CD8-positive, alpha-beta memory T cell (primary cell): ENCODE data around the gene DAGLA. TPM values are rescaled to one million over a fixed set of nuclear protein-coding genes. Genes with fewer than 3 reads are reported as not detected.
"Not testable (repeated sequence)": the region's sequence is repeated elsewhere in the genome, so short reads cannot be mapped to it uniquely, and the experiment has no call there.

Experiments used
- CTCF ChIA-PET: fragments of 350-600 bp; sonication (Branson Sonifier 250); formaldehyde crosslinking; loops from one replicate; lab custom pipeline; 2021; ENCODE audit warnings: antibody characterized with exemption; lab: Charles Lee
- POLR2A ChIA-PET: fragments of 350-600 bp; sonication (Branson Sonifier 250); formaldehyde crosslinking; loops from one replicate; lab custom pipeline; 2021; ENCODE audit warnings: antibody characterized with exemption; lab: Charles Lee
- DNase-seq, 5 donors: peaks; one replicate each; pipeline versions ENCODE4 v3.0.0 to v3.0.0-alpha.2; 2020 to 2022; ENCODE audit warnings: mixed read lengths in 1 of 5
- H3K27ac ChIP-seq: one replicate; pipeline ENCODE4 v1.7.0; 2013; ENCODE audit warnings: low read depth, mild to moderate bottlenecking, low read length, moderate library complexity
- H3K27me3 ChIP-seq: 2 replicates; pipeline ENCODE4 v1.7.0; 2013; ENCODE audit warnings: low read length, mild to moderate bottlenecking; ENCODE audit not compliant: insufficient read depth, poor library complexity, severe bottlenecking
- H3K36me3 ChIP-seq: 2 replicates; pipeline ENCODE4 v1.7.0; 2013; ENCODE audit warnings: mild to moderate bottlenecking, low read length, moderate library complexity; ENCODE audit not compliant: insufficient read depth
- H3K4me1 ChIP-seq: 2 replicates; pipeline ENCODE4 v1.7.0; 2013; ENCODE audit warnings: mild to moderate bottlenecking, low read length, moderate library complexity; ENCODE audit not compliant: insufficient read depth
- H3K4me3 ChIP-seq: 2 replicates; pipeline ENCODE4 v1.7.0; 2013; ENCODE audit warnings: mild to moderate bottlenecking, low read length
- H3K9me3 ChIP-seq: 2 replicates; pipeline ENCODE4 v1.7.0; 2013; ENCODE audit warnings: mild to moderate bottlenecking, low read length
- H3K27ac Mint-ChIP-seq, 8 donors: one replicate each; pipeline ENCODE4 v1.8.0; 2020 to 2021; ENCODE audit warnings: mixed read lengths in 8 of 8, mild to moderate bottlenecking in 6 of 8, inconsistent platforms in 3 of 8, moderate library complexity in 3 of 8
- H3K27me3 Mint-ChIP-seq, 2 donors: one replicate each; pipeline ENCODE4 v1.8.0; 2020 to 2021; ENCODE audit warnings: mixed read lengths in 2 of 2, mild to moderate bottlenecking in 1 of 2, moderate library complexity in 1 of 2
- H3K36me3 Mint-ChIP-seq, 3 donors: one replicate each; pipeline ENCODE4 v1.8.0; 2020 to 2021; ENCODE audit warnings: mixed read lengths in 3 of 3, inconsistent platforms in 1 of 3, mild to moderate bottlenecking in 1 of 3
- H3K4me1 Mint-ChIP-seq, 3 donors: one replicate each; pipeline ENCODE4 v1.8.0; 2020 to 2021; ENCODE audit warnings: mixed read lengths in 3 of 3, inconsistent platforms in 1 of 3, mild to moderate bottlenecking in 1 of 3
- H3K4me3 Mint-ChIP-seq, 7 donors: one replicate each; pipeline ENCODE4 v1.8.0; 2020 to 2021; ENCODE audit warnings: mixed read lengths in 7 of 7, mild to moderate bottlenecking in 6 of 7, moderate library complexity in 4 of 7, inconsistent platforms in 2 of 7
- H3K9me3 Mint-ChIP-seq, 5 donors: one replicate each; pipeline ENCODE4 v1.8.0; 2020 to 2022; ENCODE audit warnings: mixed read lengths in 5 of 5, mild to moderate bottlenecking in 3 of 5, moderate library complexity in 2 of 5, inconsistent platforms in 1 of 5
- polyA plus RNA-seq: library from polyadenylated mRNA; unstranded; fragments of 300-500 nt; fragmentation: Illumina TruSeq; gene quantifications from one replicate; pipeline ENCODE4 v1.2.3, GENCODE V29; 2021
- total RNA-seq, 2 experiments: library from RNA; stranded (reverse); gene quantifications; one replicate each; pipeline ENCODE4 v1.2.3, GENCODE V29; 2021

The DAGLA gene
- total and polyA plus RNA-seq, 3 experiments from 2014 or later: 0.11 to 0.20 TPM; not detected in 1

- H3K4me3 ChIP-seq: no peak overlapping the region
- H3K27me3 ChIP-seq: peaks cover 6% of the 10 kb centered on the region
- Mint-ChIP-seq H3K36me3 (peaks cover 0 to 6% (median 0%) of the 10 kb centered on the region in 3 donors), H3K9me3 (peaks cover 0 to 5% (median 0%) of the 10 kb centered on the region in 5 donors), H3K4me1 (no peaks in the 10 kb centered on the region), H3K27me3 (peaks cover 24 to 56% of the 10 kb centered on the region in 2 donors), H3K4me3 (no peak overlapping the region), H3K27ac (no peak overlapping the region)
- no peak overlapping the region for H3K27ac ChIP-seq
- ChIA-PET POLR2A (no interaction called here), CTCF (interaction anchor here (1.3 kb wide), 1 partner anchor 23 kb away, joined by 3 read pairs; no protein-coding TSS in a partner anchor)
- DNase-seq: no peak
- H3K4me1 ChIP-seq: no peaks in the 10 kb centered on the region
- no peaks in the 10 kb centered on the region for H3K9me3 ChIP-seq
- no peaks in the 10 kb centered on the region for H3K36me3 ChIP-seq
Measured at GRCh38 chr11:61671527-61671926, 8.7 kb upstream of the DAGLA start.

- H3K27me3 Mint-ChIP-seq: peaks cover 30 to 73% of the 10 kb centered on the region in 2 donors
- H3K4me3 Mint-ChIP-seq, H3K9me3 Mint-ChIP-seq, H3K9me3 ChIP-seq, H3K4me3 ChIP-seq, H3K27ac ChIP-seq, DNase-seq, H3K36me3 ChIP-seq, POLR2A ChIA-PET, H3K27me3 ChIP-seq, H3K36me3 Mint-ChIP-seq, H3K4me1 ChIP-seq, H3K4me1 Mint-ChIP-seq, H3K27ac Mint-ChIP-seq: not testable (repeated sequence)
- CTCF ChIA-PET: interaction anchor here (1.5 kb wide), 1 partner anchor 59 kb away, joined by 4 read pairs; no protein-coding TSS in a partner anchor
Measured at GRCh38 chr11:61673946-61674467, 6.2 kb upstream of the DAGLA start.

GRCh38 chr11:61675826-61676225 is 4.4 kb upstream of the DAGLA start:
- H3K36me3 ChIP-seq: no peaks in the 10 kb centered on the region
- Mint-ChIP-seq H3K27me3 (peaks cover 26 to 63% of the 10 kb centered on the region in 2 donors), H3K36me3 (peaks cover 0 to 2% (median 0%) of the 10 kb centered on the region in 3 donors), H3K9me3 (peaks cover 0 to 5% (median 0%) of the 10 kb centered on the region in 5 donors), H3K4me1 (peaks cover 1 to 3% (median 2%) of the 10 kb centered on the region in 3 donors), H3K27ac (no peak overlapping the region), H3K4me3 (no peak overlapping the region)
- no peak overlapping the region for H3K27ac ChIP-seq
- ChIA-PET POLR2A (no interaction called here), CTCF (interaction anchor here (1.0 to 1.1 kb wide), 2 partner anchors 9 to 57 kb away, joined by 3 read pairs; no protein-coding TSS in a partner anchor)
- no peaks in the 10 kb centered on the region for H3K9me3 ChIP-seq
- no peak overlapping the region for H3K4me3 ChIP-seq
- H3K4me1 ChIP-seq: no peaks in the 10 kb centered on the region
- no peak for DNase-seq
- peaks cover 8% of the 10 kb centered on the region for H3K27me3 ChIP-seq

DNA sequence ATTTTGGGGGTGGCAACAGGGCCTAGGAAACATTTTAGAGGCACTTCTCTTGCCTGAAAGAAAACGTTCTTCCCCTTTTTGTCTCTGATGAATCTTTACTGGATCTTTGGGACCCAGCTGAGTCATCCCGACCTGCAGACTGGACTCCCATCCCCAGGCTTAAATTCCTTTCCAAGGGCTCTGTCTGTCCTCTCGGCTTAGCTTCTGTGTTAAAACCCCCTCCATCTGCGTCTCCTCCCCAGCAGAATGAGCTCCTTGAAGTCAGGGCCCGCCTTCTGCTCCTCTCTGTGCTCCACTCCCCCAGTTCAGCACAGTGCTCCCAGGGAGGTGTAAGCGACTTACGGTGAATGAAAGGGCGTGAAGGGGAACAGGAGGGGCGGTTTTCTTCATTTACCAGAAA is 895 bp upstream of the DAGLA start:
- no peaks in the 10 kb centered on the region for H3K9me3 Mint-ChIP-seq
- peak overlapping the region in 2 of 8 donors; percentile 58 to 72 for H3K27ac Mint-ChIP-seq
- ChIA-PET CTCF (interaction anchor here (1.5 kb wide), 1 partner anchor 54 kb away, joined by 6 read pairs; no protein-coding TSS in a partner anchor), POLR2A (interaction anchor here (1.2 kb wide), 1 partner anchor 54 kb away, joined by 3 read pairs; no protein-coding TSS in a partner anchor)
- H3K36me3 Mint-ChIP-seq: no peaks in the 10 kb centered on the region
- peaks cover 8% of the 10 kb centered on the region for H3K4me1 ChIP-seq
- no peak overlapping the region for H3K27ac ChIP-seq
- peaks cover 2 to 5% (median 5%) of the 10 kb centered on the region in 3 donors for H3K4me1 Mint-ChIP-seq
- H3K4me3 ChIP-seq: no peak overlapping the region
- H3K27me3 Mint-ChIP-seq: peaks cover 17 to 39% of the 10 kb centered on the region in 2 donors
- no peaks in the 10 kb centered on the region for H3K9me3 ChIP-seq
- H3K27me3 ChIP-seq: peaks cover 9% of the 10 kb centered on the region
- H3K36me3 ChIP-seq: no peaks in the 10 kb centered on the region
- DNase-seq: no peak
- H3K4me3 Mint-ChIP-seq: peak overlapping the region in 3 of 7 donors; percentile 11 to 79 (median 32)

DNA sequence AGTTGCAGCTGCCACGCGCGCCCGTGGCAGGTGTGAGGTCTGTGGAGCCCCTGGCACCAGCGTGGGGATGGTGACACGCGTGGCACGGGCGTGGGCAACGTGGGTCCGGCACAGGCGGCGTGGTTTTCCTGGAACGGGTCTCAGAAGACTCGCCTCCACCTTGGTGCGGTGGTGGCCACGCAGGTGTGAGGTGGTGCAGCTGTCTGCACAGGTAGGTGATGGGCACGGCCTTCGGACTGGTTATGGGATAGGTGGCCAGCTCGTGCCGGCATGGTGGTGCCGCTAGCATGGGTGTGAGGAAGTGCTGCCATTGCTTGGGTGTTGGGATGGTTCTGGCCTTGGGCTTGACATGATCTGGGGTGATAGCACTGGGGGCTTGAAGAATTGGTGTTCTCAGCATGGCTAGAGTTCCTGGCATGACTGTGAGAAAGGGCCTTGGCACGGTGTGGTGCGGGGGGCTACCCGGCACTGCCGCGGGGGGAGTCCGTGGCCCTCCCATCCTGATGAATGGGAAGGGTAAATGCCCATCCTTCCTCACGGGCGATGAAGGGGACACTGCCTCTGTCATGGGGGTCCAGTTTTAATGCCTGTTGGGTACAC is 531 bp downstream of the DAGLA start:
- Histone ChIP-seq H3K4me1 (peaks cover 22% of the 10 kb centered on the region), H3K27ac (no peak overlapping the region), H3K36me3 (no peaks in the 10 kb centered on the region), H3K4me3 (no peak overlapping the region), H3K9me3 (no peaks in the 10 kb centered on the region), H3K27me3 (peaks cover 3% of the 10 kb centered on the region)
- Mint-ChIP-seq H3K27ac (peak overlapping the region in 5 of 8 donors; percentile 9 to 85 (median 46)), H3K4me1 (peaks cover 3 to 5% (median 5%) of the 10 kb centered on the region in 3 donors), H3K4me3 (peak overlapping the region; percentile 23 to 84 (median 66)), H3K9me3 (no peaks in the 10 kb centered on the region), H3K36me3 (no peaks in the 10 kb centered on the region), H3K27me3 (peaks cover 16 to 36% of the 10 kb centered on the region in 2 donors)
- ChIA-PET POLR2A (no interaction called here), CTCF (interaction anchor here (1.2 to 2.2 kb wide), 2 partner anchors 42 to 53 kb away, joined by 3 to 14 read pairs; no protein-coding TSS in a partner anchor)
- DNase-seq: no peak

DNA sequence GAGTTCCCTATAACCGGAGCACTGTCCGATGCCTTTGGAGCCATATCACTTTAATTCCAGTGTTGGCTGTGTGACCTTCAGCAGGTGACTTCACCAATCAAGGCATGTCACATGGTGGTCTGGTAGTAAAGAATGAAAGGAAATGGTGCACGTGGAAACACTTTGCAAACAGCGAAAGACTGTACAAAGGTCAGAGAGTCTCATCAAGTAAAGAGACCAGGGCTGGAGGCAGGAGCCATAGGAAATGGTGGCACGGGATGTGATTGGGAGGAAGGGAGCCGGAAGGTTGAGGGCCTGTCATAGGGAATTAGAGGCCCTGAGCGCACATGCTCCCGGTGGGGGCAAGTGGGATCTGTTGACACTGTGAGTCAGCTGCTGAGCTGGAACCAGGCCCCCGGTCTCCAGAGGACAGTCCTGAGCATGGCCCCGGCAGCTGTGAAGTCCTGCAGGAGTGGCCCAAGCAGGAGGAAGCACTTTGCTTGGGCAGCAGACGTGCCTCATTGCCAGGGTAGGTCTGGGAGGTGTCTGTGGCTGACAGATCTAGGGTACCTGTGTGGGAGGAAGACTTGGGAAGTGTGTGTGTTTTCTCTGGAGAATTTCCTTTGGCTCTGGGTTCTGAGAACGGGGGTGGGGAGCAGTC is 2.0 kb downstream of the DAGLA start:
- ChIA-PET POLR2A (no interaction called here), CTCF (interaction anchor here (1.2 to 2.2 kb wide), 2 partner anchors 43 to 51 kb away, joined by 3 to 14 read pairs; no protein-coding TSS in a partner anchor)
- peaks cover 5% of the 10 kb centered on the region in 3 donors for H3K4me1 Mint-ChIP-seq
- H3K4me3 Mint-ChIP-seq: peak overlapping the region in 2 of 7 donors; percentile 8 to 23
- peaks cover 31% of the 10 kb centered on the region for H3K4me1 ChIP-seq
- H3K4me3 ChIP-seq: no peak overlapping the region
- H3K27ac Mint-ChIP-seq: peak overlapping the region in 1 of 8 donors; percentile 74
- H3K9me3 Mint-ChIP-seq: no peaks in the 10 kb centered on the region
- H3K36me3 Mint-ChIP-seq: no peaks in the 10 kb centered on the region
- DNase-seq: no peak
- no peaks in the 10 kb centered on the region for H3K36me3 ChIP-seq
- no peak overlapping the region for H3K27ac ChIP-seq
- H3K9me3 ChIP-seq: no peaks in the 10 kb centered on the region
- H3K27me3 ChIP-seq: peaks cover 3% of the 10 kb centered on the region
- H3K27me3 Mint-ChIP-seq: peaks cover 23 to 39% of the 10 kb centered on the region in 2 donors

- ChIA-PET POLR2A (no interaction called here), CTCF (interaction anchor here (1.3 to 1.4 kb wide), 2 partner anchors 12 to 50 kb away, joined by 3 to 6 read pairs; no protein-coding TSS in a partner anchor)
- Mint-ChIP-seq H3K27me3 (peaks cover 21 to 40% of the 10 kb centered on the region in 2 donors), H3K36me3 (no peaks in the 10 kb centered on the region), H3K4me3 (no peak overlapping the region), H3K27ac (no peak overlapping the region), H3K4me1 (peaks cover 5% of the 10 kb centered on the region in 3 donors), H3K9me3 (no peaks in the 10 kb centered on the region)
- H3K36me3 ChIP-seq: no peaks in the 10 kb centered on the region
- H3K27me3 ChIP-seq: peaks cover 3% of the 10 kb centered on the region
- H3K27ac ChIP-seq: no peak overlapping the region
- no peak overlapping the region for H3K4me3 ChIP-seq
- peaks cover 31% of the 10 kb centered on the region for H3K4me1 ChIP-seq
- no peak for DNase-seq
- H3K9me3 ChIP-seq: no peaks in the 10 kb centered on the region
Measured at GRCh38 chr11:61682906-61683675, 2.9 kb downstream of the DAGLA start.
